Measurements from ENCODE around the gene CCL8. TPM values are rescaled to one million over a fixed set of nuclear protein-coding genes. Genes with fewer than 3 reads are reported as not detected.

Gene CCL8
- total and polyA plus RNA-seq, 10 of the 15 experiments (the other 5 are each of a cell fraction or from before 2014, with no cell fraction given) = not detected

- POLR2A ChIA-PET = interaction anchor here (1.4 kb wide), 1 partner anchor 8 kb away, joined by 3 read pairs; no protein-coding TSS in a partner anchor
- intact Hi-C loops (cut with micrococcal nuclease; ENCODE audit: unreplicated experiment) = no loop called here
- H3K9me3 ChIP-seq (replicated peaks; ENCODE audit: control insufficient read depth, insufficient read depth, low read length) = no peaks in the 10 kb centered on the region
These were observed 44.0 kb downstream of the CCL8 start, which contains the start of gene CCL1 for GRCh38 chr17:34363183-34363661. CCL1 (minus strand) TSS chr17:34363233; CDS start chr17:34363161, 72 bp downstream.

More at GRCh38 chr17:34363183-34363661, 44.0 kb downstream of the CCL8 start, which contains the start of gene CCL1:
- 16% methylated on average over 5 of the region's 5 CpGs for WGBS (ENCODE audit: insufficient coverage, insufficient replicate concordance, low lambda C conversion rate, missing lambda C conversion rate)
- CTCF ChIA-PET = interaction anchor here (1.6 to 8.8 kb wide), 12 partner anchors 8 to 204 kb away, joined by 4 to 264 read pairs (median 28); partner anchors contain the start of gene CCL13
- Histone ChIP-seq H3K36me3 (ENCODE audit: control insufficient read depth in 2 of 2, insufficient read depth in 2 of 2, low read length in 1 of 2) (no peaks in the 10 kb centered on the region), H3K27ac (ENCODE audit: control insufficient read depth, insufficient read depth) (no peak within 1 kb of the TSS), H3K4me3 (no peak within 1 kb of the TSS), H3K4me2 (ENCODE audit: control insufficient read depth, insufficient read depth) (no peak within 1 kb of the TSS), H3K4me1 (ENCODE audit: control insufficient read depth, insufficient read depth, low read length) (peaks cover 3% of the 10 kb centered on the region; the same call in 1 of the 2 replicates), H3K27me3 (replicated peaks in 1 of 2; ENCODE audit: control insufficient read depth in 2 of 2, insufficient read depth in 2 of 2, low read length in 1 of 2) (peaks cover 2 to 18% of the 10 kb centered on the region in 2 experiments), H2AFZ (ENCODE audit: control insufficient read depth, low read depth, low read length) (no peak within 1 kb of the TSS), H3K9ac (ENCODE audit: control insufficient read depth, insufficient read depth, low read length) (no peak within 1 kb of the TSS), H4K20me1 (ENCODE audit: control insufficient read depth, insufficient read depth) (no peaks in the 10 kb centered on the region), H3K79me2 (ENCODE audit: control insufficient read depth, insufficient read depth, low read length) (no peaks in the 10 kb centered on the region)
- peak; percentile 15; the same call in 1 of the 2 replicates for TF ChIP-seq SPI1 (IDR thresholded peaks at IDR 0.05; ENCODE audit: borderline replicate concordance, insufficient read depth, low read depth, low read length)
- TF ChIP-seq ZBTB4 (CRISPR knock-in tag; IDR thresholded peaks at IDR 0.05) = no peak
- TF ChIP-seq BRCA1 (IDR thresholded peaks at IDR 0.05; ENCODE audit: low read depth, low read length) = no peak
- TF ChIP-seq PAX8 (IDR thresholded peaks at IDR 0.05) = no peak
- TF ChIP-seq SMAD5 (IDR thresholded peaks at IDR 0.05; ENCODE audit: low read depth) = no peak
- no peak for TF ChIP-seq PBX3 (IDR thresholded peaks at IDR 0.05; ENCODE audit: insufficient replicate concordance, low read depth, low read length)
- no peak for TF ChIP-seq MLLT1 (IDR thresholded peaks at IDR 0.05)
- TF ChIP-seq E2F4 (IDR thresholded peaks at IDR 0.05; ENCODE audit: low read depth, low read length) = no peak
- no peak for TF ChIP-seq IKZF2 (IDR thresholded peaks at IDR 0.05)
- DNase-seq (ENCODE audit: low read depth, low spot score) = no peak
- BruUV-seq (replicated peaks) = no TSS peak
- in situ Hi-C loops (cut with MboI) = loop anchor here (5.0 kb wide), 1 partner anchor 161 kb away; no protein-coding TSS in a partner anchor
- no peak for ATAC-seq
- no peak for FAIRE-seq
- RAD21 ChIA-PET (ENCODE audit: unreplicated experiment) = interaction anchor here (1.1 to 6.0 kb wide), 4 partner anchors 8 to 160 kb away, joined by 3 to 83 read pairs (median 5); no protein-coding TSS in a partner anchor
- SMC1A ChIA-PET (ENCODE audit: uncharacterized antibody, unreplicated experiment) = interaction anchor here (0.6 to 4.1 kb wide), 7 partner anchors 9 to 192 kb away, joined by 3 to 80 read pairs (median 12); no protein-coding TSS in a partner anchor
